ENCODE data around the gene VSTM2L.

Gene VSTM2L

DNA sequence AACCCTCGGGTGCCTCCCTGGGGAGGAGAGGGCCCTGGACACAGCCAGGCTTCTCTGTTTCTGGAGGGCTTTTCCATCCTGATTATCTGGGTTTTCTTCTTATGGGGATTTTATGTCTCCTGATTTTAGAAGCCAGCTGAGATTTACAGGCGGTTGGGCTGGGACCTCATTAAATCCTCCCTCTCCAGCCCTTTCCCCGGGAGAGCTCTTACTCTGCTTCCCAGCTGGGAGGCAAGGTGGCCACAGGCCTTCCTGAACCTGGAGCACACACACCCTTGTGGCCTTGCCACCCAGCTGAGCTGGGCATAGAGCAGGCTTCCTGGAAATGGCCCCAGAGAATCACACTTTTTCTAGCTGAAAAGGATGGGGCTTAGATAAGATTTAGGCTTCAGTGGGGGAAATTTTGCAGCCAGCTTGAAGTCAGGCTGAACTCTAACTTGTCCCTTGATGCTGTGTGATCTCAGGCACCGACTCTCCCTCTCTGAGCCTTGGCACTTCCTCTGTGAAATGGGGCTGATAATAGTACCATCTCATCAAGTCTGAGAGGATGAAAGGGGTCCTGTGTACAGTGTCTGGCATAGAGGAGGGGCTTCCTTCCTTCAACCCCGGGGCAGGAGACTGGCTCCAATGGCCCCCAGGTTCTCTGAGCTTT, 16.6 kb downstream of the VSTM2L start:
- no peak for DNase-seq (ENCODE audit: low read depth)
- TF ChIP-seq, protein P1, sequence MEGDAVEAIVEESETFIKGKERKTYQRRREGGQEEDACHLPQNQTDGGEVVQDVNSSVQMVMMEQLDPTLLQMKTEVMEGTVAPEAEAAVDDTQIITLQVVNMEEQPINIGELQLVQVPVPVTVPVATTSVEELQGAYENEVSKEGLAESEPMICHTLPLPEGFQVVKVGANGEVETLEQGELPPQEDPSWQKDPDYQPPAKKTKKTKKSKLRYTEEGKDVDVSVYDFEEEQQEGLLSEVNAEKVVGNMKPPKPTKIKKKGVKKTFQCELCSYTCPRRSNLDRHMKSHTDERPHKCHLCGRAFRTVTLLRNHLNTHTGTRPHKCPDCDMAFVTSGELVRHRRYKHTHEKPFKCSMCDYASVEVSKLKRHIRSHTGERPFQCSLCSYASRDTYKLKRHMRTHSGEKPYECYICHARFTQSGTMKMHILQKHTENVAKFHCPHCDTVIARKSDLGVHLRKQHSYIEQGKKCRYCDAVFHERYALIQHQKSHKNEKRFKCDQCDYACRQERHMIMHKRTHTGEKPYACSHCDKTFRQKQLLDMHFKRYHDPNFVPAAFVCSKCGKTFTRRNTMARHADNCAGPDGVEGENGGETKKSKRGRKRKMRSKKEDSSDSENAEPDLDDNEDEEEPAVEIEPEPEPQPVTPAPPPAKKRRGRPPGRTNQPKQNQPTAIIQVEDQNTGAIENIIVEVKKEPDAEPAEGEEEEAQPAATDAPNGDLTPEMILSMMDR (IDR thresholded peaks at IDR 0.05; ENCODE audit: insufficient read depth, low read depth, low read length, missing control alignments), result no peak
- H3K4me3 ChIP-seq (ENCODE audit: low read length), result no peak overlapping the region

DNA sequence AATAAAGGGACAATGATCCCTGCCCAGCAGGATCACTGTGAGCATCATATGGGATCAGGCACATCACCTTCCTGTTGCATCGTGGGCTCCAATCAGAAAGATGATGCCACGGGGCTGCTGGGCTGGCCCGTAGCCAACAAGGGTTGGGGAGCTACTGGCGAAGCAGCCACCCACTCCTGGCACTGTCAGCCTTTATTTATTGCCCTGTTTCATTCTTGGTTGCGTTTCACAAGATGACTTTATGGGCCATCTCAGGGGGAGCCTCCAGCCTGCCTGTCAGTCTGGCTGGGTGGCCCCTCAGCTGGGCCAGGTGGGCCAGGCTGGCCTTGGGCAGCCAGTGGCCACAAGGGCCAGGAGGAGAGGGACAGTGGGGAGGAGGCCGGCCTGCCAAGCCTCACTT, 17.3 kb downstream of the VSTM2L start:
- no peak for DNase-seq (ENCODE audit: low read depth)
- no peak overlapping the region for H3K4me3 ChIP-seq (ENCODE audit: low read length)
- TF ChIP-seq, protein P1 (IDR thresholded peaks at IDR 0.05; ENCODE audit: insufficient read depth, low read depth, low read length, missing control alignments), result no peak

DNA sequence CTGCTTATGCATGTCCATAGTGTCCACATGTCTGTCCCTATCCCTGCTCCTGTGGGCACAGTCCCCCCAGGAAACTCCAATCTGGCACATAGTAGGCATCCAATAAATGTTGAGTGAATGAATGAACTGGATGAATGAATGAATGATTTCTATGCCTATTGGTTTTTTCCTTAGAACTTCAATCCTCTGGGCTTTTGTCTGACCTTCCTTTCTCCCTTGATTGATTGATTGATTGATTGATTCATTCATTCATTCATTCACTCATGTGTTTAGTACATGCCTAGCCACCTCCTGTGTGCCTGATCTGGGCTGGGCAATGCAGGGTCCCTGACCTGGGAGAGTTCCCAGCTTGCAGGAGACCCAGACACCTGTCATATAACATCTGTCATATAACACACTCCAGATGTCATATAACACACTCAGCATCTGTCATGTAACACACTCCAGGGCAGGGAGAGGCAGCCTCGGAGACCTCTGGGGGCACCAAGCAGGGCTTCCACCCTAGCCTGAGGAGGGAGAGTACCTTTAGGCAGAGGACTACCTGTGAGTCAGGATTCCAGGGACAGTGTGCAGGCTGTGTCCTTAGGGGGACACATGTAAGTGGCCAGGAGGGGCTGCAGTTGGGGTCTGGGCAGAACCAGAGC, 17.9 kb downstream of the VSTM2L start:
- no peak overlapping the region for H3K4me3 ChIP-seq (ENCODE audit: low read length)
- TF ChIP-seq, protein P1 (IDR thresholded peaks at IDR 0.05; ENCODE audit: insufficient read depth, low read depth, low read length, missing control alignments), result no peak
- DNase-seq (ENCODE audit: low read depth), result no peak

DNA sequence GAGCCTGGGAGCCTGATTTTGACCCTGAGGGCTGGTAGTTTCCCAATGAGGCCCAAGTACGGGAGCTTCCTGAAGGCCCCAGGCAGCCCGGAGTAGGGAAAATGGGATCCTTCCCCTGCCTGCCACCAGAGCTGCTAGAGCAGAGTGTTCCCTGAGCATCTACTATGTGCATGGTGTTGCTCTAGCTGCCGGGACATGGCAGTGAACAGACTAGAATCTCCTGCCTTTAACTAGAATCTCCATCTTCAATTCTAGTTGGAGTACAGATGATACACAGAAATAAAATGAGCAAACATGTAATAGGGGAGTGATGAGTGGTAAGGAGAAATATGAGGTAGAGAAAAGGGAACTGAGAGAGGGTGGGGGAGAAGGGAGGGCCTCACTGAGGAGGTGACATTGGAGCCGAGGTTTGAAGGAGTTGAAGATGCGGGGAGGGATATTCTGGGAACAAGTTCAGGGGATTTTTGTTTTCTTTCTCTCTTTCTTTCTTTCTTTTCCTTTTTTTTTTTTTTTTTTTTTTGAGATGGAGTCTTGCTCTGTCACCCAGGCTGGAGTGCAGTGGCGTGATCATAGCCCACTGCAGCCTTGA, 18.5 kb downstream of the VSTM2L start:
- DNase-seq (ENCODE audit: low read depth), result no peak
- H3K4me3 ChIP-seq (ENCODE audit: low read length), result no peak overlapping the region
- TF ChIP-seq, protein P1 (IDR thresholded peaks at IDR 0.05; ENCODE audit: insufficient read depth, low read depth, low read length, missing control alignments), result no peak

DNA sequence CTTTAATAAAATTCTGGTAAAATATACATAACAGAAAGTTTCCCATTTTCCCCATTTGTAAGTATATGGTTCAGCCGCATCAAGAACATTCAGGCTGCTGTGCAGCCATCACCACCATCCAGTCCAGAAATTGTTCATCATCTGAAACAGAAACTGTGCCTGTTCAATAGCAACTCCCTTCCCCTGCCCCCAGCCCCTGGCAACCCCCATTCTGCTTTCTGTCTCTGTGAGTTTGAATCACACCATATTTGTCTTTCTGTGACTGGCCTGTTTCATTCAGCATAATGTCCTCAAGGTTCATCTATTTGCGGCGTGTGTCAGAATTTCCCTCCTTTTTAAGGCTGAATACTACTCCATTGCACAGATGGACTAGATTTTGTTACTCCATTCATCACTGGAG, 19.1 kb downstream of the VSTM2L start:
- TF ChIP-seq, protein P1 (IDR thresholded peaks at IDR 0.05; ENCODE audit: insufficient read depth, low read depth, low read length, missing control alignments), result no peak
- no peak for DNase-seq (ENCODE audit: low read depth)

DNA sequence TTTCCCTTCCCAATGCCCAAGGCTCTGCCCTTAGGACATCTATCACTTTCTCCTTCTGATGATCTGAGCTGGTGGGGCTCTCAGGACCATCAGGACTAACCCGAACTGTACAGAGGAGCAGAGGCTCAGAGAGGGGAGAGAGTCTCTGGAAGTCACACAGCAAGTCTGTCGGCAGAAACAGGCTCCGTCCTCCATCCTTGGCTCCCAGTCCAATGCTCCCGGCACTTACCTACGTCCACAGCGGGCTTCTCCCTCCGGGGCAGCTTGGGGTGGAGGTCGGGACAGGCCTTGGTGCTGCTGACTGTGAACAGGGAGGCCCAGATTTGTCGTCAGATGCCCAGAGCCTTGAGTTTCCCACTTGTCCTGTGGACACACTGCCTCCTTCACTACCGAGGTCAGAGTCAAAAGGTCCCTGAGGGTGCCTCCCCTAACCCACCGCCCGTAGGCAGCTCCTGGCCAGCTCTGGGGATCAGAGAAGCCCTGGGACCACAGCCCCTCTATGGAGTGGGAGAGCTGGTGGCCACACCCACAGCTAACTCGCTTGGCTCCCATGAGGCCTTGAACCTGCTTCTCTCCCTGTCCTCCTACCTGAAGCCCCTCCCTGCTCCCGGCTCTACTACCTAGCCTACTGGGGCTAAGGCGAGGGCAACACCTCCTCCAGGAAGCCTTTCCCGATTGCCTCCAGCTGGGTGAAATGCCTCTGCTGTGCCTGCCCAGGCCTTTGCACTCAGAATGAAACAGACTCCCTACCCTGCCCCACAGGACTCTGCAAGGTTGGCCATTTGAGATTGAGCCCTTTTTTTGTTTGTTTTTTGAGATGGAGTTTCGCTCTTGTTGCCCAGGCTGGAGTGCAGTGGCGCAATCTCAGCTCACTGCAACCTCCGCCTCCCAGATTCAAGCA, 22.6 kb downstream of the VSTM2L start:
- TF ChIP-seq, protein P1 (IDR thresholded peaks at IDR 0.05; ENCODE audit: insufficient read depth, low read depth, low read length, missing control alignments), result no peak
- H3K4me3 ChIP-seq (ENCODE audit: low read length), result no peak overlapping the region
- DNase-seq (ENCODE audit: low read depth), result no peak

More for the DNA sequence above, 19.1 kb downstream of the VSTM2L start:
- H3K4me3 ChIP-seq (ENCODE audit: low read length), result no peak overlapping the region

Data from epithelial cell of esophagus (primary cell).